Midbrain (tissue), 1 donor: Measurements from ENCODE around the gene CHMP6.

Experiments used
- DNase-seq: peaks from one replicate; lab custom pipeline; 2025; lab: John Stamatoyannopoulos, UW

CHMP6 gene

DNA sequence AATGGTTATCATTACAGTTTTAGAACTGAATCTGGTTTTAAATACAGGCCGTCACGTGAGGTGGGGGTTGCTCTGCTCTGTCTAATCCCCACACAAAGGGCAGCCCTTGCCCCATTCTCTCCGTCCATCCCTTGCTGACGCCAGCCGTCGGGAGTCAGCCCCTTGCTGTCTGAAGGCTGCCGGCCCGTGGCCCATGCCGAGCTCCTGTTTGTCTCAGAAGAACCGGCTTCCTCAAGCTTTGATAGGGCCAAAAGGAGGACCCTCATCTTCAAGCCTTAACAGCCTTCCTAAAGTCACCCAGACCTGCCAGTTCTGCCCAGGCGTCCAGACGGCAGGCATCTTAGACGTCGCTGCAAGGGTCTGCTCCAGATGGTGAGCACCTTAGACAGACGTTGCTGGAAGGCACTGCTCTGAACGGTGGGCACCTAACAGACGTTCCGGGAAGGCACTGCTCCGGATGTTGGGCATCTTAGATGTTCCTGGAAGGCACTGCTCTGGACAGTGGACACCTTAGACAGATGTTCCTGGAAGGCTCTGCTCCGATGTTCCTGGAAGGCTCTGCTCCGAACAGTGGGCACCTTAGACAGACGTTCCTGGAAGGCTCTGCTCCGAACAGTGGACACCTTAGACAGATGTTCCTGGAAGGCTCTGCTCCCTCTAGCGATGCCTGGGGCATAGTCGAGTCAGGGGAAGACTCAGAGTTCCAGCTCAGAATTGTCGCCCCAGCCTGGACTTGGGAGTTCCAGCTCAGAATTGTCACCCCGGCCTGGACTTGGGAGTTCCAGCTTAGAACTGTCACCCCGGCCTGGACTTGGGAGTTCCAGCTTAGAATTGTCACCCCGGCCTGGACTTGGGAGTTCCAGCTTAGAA lies 35.1 kb upstream of the CHMP6 start:
- DNase-seq: no peak

DNA sequence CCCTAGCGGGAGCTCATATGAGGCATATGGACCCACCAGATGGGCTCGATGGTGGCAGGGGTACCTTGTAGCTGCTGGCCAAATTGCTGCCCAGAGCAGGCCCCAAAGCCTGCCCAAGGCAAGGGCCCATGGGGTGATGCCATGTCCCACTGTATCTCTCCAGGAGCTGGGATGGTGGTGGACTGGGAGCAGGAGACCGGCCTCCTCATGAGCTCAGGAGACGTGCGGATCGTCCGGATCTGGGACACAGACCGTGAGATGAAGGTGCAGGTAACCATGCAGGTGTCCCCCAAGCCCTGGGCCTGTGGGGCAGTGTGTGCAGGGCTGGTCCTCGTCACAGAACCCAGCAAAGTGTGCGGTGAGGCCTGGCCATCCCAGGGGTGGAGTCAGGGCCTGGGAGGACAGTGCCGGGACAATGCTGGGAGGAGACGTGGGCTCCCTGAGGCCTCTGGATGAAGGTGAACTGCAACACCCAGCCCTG lies 34.1 kb upstream of the CHMP6 start:
- no peak for DNase-seq

DNA sequence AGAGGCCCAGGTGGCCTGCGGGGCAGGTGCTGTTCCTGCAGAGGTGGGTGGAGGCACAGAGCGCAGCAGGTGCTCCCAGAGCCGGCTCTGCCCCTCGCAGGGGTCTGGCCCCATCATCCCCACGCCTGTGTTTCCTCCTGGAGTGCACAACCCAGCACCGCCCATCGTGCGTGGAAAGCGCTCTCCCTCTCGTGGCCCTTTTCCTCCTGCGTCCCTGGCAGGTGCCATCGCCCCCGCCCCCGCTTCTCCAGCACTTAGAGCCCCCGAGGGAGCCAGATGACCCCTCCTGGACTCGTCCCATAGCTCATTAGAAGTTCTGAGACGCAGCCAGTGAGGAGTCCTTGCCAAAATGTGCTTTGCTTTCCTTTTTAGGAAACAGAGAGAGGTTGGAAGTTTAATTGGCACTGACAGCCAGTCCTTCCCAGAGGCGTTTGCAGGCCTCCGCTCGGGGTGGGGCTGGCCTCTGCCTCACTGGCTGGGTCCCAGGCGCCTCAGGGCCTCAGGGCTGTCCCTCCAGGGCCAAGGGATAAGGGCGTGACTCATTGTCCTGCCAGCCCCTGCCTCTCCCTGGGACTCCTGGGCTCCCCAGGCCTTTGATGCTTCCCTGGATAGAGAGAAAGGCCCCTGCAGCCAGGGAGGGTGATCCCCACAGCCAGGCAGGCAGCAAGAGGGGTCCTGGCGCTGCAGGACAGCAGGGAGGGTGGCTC lies 32.2 kb upstream of the CHMP6 start:
- DNase-seq: peak; percentile 53

DNA sequence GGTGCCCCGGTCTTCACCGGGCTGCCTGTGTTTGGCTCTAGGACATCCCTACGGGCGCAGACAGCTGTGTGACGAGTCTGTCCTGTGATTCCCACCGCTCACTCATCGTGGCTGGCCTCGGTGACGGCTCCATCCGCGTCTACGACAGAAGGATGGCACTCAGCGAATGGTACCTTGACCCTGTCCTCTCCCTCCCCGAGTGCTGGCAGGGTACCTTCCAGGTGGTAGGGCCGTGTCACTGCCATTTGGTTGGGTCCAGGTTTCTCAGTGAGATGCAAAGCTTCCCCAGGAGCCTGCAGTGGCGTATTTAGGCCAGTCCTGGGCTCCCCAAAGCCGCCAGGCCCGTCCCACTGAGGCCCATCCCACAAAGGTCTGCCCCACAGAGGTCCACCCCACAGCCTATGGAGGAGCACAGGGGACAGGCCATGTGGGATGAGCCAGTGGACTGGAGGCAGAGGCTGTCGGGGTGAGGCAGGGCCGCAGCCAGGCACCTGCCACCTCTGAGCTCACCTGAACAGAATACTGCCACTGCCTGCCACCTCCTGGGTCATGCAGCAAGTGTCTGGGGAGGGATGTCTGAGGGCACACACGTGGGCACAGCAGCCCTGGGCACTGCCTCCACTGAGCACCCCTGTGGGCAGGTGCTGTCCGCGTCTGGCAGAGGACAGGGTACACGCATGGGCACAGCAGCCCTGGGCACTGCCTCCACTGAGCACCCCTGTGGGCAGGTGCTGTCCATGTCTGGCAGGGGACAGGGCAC lies 31.4 kb upstream of the CHMP6 start:
- DNase-seq: no peak

DNA sequence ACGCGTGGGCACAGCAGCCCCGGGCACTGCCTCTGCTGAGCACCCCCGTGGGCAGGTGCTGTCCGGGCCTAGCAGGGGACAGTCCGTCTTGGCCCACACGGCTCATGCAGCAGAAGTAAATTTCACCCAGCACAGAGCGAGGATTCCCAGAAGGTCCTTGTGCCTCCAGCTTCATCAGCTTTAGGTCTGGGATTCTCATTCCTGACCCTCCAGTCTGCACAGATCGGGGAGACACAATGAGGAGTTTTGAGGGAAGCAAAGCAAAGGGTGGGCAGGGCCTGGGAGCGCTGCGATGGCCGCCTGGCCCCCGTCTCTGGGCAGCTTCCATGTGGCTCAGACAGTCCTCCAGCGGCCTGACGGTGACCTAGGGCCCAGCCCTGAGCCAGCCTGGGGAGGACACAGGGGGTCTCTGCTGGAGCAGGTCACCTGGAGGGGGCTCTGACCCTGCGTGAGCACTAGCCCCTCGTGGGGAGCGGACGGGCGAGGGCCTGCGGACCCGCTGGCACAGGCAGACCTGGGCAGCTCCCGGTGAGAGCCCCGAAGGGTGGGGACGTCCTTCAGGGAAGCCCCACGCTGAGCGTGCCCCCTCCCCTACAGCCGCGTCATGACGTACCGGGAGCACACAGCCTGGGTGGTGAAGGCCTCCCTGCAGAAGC lies 30.7 kb upstream of the CHMP6 start:
- no peak for DNase-seq

DNA sequence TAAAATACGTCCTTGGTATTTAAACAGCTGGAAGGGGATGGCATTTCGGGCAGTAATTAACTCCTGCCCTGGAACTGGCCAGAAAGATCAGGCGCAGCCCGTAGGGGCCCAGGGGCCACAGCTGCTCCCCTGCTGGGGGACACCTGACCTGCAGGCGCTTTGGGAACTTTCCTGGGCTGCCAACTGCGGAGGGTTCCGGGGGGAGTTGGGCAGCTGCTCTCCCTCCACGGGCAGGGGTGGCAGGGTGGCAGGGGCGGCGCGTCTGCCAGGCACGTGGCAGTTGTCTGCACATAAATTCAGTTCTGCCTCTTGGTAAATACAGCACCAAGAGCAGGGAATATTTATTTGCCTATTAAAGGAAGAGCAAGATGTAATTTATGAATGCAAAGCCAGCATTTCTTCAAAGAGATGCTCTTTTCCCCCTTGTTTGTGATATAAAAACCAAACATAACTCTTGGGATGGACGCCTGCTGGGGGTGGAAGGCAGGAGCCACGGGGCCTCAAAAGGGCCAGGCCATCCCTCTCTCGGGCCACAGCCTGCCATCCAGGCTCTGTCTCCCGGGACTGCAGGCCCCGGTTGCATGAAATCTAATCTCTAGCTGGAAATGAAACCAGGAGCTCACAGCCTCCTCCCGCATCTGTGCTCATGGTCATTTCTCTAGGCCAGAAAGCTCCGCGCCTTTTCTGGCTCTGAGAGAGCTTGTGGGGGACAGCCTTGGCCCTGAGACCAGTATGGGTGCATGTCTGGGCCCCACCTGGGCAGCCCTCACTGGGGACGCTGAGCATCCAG lies 29.9 kb upstream of the CHMP6 start:
- DNase-seq: no peak

DNA sequence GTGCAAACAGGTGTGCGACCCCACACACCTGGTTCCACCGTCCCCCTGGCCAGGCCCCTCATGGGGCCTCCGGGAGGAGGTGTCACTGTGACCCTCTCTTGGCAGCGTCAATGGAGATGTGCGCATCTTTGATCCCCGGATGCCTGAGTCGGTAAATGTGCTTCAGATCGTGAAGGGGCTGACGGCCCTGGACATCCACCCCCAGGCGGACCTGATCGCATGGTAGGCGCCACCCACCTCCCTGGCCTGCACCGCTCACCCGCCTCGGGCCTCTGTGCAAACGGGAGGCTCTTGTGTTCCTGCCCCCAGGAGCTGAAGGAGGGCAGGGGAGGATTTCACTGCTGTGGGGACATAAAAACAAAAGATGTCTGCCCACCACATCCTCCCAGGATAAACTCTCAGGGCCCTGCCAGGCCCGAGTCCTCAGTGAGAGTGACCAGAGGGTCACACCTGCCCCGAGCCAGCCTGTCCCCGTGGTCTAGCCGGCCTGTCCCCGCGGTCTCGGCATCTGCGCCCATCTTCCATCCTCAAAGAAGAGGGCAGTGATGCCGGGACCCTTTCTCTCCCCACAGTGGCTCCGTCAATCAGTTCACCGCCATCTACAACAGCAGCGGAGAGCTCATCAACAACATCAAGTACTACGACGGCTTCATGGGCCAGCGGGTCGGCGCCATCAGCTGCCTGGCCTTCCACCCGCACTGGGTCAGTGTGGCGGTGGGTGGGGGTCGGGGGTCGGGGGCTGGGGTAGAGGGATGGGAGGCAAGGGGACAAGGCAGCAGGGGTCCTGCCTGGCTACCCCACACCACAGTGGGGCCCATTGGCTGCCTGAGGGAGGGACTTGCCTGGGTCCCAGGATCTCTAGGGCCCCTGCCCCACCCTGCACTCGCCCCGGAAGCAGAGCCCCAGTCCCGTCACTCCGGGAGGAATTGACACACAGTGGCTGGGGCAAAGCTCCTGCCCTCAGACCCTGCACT lies 29.0 kb upstream of the CHMP6 start:
- DNase-seq: no peak

DNA sequence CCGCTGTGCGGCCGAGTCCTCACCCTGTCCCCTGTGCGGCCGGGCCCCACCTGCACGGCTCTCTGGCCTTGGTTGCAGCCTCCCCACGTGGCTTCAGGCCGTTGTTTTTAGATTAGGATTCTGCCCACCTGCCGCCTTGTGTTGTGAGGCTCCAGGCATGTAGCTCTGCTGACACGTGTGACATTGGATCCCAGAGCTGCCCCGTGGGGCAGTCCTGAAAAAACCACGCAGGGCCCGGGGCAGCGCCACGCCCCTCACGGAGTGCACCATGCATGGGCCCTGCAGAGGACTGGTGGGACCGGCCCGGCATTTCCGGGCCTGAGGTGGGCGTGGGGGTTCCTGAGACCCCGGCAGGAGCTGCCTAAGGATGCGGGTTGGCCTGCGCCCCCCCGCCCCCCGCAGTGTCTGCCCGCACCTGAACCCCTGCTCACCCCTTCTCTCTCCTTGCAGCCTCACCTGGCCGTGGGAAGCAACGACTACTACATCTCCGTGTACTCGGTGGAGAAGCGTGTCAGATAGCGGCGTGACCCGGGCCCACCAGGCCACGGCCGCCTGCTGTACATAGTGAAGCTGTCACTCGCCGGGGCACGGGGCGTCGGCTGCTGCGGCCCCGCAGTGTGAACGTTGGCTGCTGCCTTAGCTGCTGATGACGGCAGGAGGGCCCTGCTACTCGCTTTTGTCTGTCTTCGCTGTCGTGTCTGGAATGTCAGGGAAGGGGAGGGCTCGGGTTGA lies 27.7 kb upstream of the CHMP6 start:
- no peak for DNase-seq

DNA sequence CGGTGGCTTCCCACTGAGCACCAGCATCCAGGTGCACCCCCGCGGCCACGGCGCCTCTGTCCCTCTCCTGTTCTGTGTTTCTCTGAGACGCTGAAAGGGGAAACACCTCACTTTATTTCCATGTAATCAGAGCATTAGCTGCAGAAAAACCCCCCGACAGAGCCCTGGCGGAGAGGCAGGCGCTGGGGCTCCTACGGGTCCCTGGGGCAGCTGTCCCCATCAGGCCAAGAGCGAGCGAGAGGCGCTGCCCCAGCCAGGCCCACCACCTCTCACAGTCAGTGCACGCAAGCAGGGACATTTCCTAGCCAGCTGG lies 27.1 kb upstream of the CHMP6 start:
- DNase-seq: no peak

DNA sequence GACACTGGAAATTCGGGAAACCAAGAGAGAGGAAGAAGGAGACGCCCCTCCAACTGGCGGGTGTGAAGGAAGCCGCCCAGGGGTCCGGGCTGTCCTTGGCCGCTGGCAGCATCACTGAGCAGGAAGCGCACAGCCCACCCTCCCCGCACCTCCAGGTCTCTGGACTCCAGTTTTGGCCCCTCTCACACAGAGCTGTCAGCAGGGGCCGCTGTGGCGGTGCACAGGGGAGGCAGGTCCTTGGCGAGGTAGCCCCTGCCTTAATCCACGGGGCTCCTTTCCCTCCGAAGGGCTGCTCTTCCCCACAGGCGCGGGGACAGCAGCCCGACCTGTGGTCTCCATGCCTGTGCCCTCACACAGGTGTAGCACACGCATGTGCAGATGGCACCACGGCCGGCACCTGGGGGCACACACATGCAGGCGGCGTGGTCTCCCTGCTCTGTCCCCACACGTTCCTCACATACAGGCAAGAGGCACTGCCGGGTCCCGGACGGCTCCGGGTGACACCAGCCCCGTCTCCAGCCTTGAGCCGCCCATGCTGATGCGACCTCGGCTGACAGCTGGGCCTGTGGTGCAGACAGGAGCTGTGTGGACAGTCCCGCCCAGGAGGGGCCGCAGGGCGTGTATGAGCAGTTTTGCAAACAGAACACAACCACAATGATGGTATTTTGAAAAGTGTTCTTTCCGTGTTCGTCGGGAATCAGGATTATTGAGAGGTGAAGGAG lies 26.6 kb upstream of the CHMP6 start:
- DNase-seq: no peak

DNA sequence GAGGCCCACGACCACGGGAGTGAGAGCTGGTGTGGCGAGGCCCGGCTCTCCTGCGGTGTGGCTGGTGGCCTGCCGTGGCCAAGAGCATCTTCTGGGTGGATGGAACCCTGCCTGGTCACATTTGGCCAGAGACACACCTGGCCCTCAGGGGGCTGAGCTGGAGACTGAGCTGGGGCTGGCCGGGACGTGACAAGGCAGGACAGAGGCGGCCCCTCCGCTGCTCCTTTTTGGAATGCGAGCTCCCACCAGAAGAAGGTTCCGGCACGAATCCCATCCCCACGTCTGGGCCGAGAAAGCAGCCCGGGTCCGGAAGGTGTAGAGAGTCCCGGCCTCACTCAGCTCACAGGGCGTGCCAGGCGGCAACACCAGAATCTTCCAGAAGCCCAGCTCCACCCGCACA lies 26.0 kb upstream of the CHMP6 start:
- no peak for DNase-seq

DNA sequence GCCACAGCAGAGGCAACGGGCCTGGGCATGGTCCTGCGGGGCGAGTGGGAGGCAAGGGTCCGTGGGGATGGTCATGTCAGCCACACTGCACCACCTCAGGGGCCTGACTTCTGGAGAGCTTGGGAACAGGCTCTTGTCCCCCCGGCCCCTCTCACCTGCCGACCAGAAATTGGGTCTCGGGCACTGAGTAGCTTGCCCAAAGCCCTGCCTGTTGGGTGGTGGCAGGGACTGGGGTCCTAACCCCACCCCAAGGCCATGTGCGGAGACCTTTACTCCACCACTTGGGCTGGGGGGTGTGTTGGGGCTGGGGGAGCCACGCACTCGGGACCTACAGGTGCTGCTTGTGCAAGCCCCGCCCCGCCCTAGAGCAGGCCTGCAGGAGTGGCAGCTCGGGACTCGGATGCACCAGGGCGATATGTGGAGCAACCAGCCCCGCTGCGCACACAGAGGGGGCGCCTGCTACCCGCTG lies 24.2 kb upstream of the CHMP6 start:
- no peak for DNase-seq

DNA sequence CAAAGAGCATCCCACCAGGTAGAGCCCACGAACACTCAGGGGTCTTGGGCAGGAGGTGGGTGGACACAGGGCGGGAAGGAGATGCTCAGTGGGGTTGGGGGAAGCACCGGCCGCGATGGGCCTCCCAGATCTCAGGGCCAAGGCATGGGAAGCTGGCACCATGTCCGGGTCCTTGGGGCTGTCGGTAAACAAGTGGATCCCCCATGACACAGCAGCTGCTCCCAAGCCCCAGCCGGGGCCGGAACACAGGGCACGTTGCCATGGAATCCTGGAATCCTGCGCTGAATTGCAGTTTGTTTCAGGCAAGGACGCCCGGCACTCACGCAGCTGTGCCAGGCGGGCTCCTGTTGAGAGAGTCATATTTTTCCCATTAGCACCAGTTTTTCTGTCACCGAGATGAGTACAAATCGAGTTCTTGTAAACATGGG lies 23.0 kb upstream of the CHMP6 start:
- DNase-seq: peak; percentile 62

DNA sequence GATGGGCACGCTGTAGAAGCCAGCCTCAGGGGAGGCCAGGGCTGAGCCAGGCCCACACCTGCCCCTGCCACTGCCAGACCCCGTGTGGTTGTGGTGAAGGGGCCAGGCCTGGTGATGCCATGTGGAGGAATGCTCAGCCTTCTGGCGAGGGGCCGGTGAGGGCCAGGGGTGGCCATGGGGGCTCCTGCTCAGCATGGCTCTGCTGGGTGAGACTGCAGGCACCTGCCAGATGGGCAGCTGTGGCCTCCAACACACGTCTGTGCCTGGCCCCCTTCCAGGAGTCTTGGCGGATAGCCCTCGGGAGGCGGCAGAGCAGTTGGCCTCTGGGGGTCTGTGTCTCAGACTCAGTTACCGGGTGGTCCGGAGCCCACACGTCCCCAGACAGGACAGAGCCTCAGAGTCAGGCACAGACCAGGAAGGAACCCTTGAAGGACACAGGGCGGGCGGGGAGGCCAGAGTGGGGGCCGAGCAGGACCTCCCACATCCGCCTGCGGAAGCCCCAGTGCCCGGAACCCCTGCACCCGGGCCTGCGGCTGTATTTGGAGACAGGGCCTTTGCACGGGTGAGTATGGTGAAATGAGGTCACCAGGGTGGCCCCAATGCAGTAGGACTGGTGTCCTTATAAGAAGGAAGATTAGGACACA lies 22.5 kb upstream of the CHMP6 start:
- DNase-seq: no peak

DNA sequence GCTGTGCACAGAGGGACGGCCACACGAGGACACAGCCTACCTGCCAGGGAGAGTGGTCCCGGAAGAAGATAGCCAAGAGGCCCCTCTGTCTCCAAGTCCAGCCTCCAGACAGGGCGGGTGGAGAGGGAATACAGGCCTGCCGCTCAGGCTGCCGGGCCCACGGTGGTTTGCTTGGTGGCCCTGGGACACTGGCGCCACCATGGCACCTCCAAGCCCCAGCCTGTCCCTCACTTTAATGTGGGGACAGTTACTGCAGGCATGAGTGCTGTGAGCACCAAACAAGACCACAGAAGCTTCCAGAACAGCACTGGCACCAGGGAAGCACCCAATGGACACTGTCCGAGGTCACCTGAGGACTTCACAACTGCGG lies 22.0 kb upstream of the CHMP6 start:
- no peak for DNase-seq

DNA sequence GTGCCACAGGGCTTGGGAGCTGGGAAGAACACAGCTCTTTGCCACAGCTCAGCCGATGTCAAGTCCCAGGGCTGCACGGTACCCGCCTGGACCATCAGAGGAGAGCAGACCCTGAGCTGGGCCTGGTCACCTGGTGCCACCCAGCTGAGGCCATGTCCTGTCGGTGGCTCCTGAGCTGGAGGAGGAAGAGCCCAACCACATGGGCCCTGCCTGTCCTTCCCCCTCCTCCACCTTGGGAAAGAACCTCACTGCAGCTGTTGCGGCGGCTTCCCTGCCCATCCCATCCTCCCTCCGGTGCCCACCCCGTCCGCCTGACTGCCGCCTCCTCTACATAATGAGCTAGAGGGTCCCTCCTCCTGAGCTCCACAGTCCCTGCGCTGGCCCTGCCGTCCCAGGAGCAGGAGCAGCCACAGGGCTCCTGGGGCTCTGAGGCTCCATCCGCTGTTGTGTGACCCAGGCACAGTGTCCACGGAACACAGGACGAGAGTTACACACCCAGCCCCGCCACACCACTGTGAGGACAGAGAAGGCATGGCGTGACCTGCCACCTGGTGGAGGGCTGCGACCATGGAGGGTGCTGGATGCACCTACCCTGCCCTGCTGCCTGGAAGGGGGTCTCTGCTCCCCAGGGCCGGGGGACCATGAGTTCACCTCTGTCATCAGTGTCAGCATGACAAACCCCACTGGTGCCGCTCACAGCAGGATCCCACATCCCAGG lies 21.4 kb upstream of the CHMP6 start:
- no peak for DNase-seq
